IMR-90 (cell line): Measurements from ENCODE around the gene GDPD5. TPM values are rescaled to one million over a fixed set of nuclear protein-coding genes. Genes with fewer than 3 reads are reported as not detected.

ENCODE experiments used
- ATAC-seq: fragments of 200-7000 bp; cut with Tn5 transposase; 2 replicates; pipeline ENCODE4 v1.9.1; 2020; ENCODE audit warnings: low read depth, mild to moderate bottlenecking, moderate library complexity
- BruUV-seq: library from RNA; stranded (reverse); fragments of 400-500 nt; replicated peaks from 2 replicates; lab custom pipeline; 2021; lab: Mats Ljungman, UMichigan
- CTCF ChIA-PET: fragments of 300-600 bp; formaldehyde crosslinking; extraction: SDS; loops from one replicate; lab custom pipeline; 2021; ENCODE audit warnings: antibody characterized with exemption; lab: Yijun Ruan, JAX
- POLR2A ChIA-PET: fragments of 300-600 bp; sonication (Branson Sonifier 250); formaldehyde crosslinking; loops from one replicate; lab custom pipeline; 2022; ENCODE audit warnings: antibody characterized with exemption; ENCODE audit not compliant: unreplicated experiment; lab: Charles Lee
- DNase-seq: peaks from one replicate; pipeline ENCODE4 v3.0.0; 2013
- H2AFZ ChIP-seq: replicated peaks from 2 replicates; pipeline ENCODE3; 2013; ENCODE audit warnings: low read length, mild to moderate bottlenecking; ENCODE audit not compliant: poor library complexity
- H2AK5ac ChIP-seq: 2 replicates; pipeline ENCODE4 v1.6.1; 2013; ENCODE audit warnings: low read depth, low read length, inconsistent platforms
- H2AK9ac ChIP-seq: replicated peaks from 2 replicates; pipeline ENCODE3; 2013; ENCODE audit warnings: mild to moderate bottlenecking, low read depth, low read length, moderate library complexity; ENCODE audit not compliant: poor library complexity
- H2BK120ac ChIP-seq: 2 replicates; pipeline ENCODE4 v1.6.1; 2013; ENCODE audit warnings: low read depth, low read length, inconsistent platforms
- H2BK15ac ChIP-seq: 3 replicates; pipeline ENCODE4 v1.6.1; 2013; ENCODE audit warnings: low read depth, low read length, inconsistent platforms
- H2BK20ac ChIP-seq: 2 replicates; pipeline ENCODE4 v1.6.1; 2013; ENCODE audit warnings: low read depth, mild to moderate bottlenecking, inconsistent platforms, low read length, moderate library complexity
- H2BK5ac ChIP-seq: 2 replicates; pipeline ENCODE4 v1.6.1; 2013; ENCODE audit warnings: mild to moderate bottlenecking, low read depth, low read length, inconsistent platforms; ENCODE audit not compliant: poor library complexity, severe bottlenecking
- H3K14ac ChIP-seq: replicated peaks from 2 replicates; pipeline ENCODE4 v1.6.1; 2013; ENCODE audit warnings: low read depth, low read length, inconsistent platforms
- H3K18ac ChIP-seq: 2 replicates; pipeline ENCODE4 v1.6.1; 2013; ENCODE audit warnings: low read depth, low read length, control low read depth
- H3K23ac ChIP-seq: 2 replicates; pipeline ENCODE4 v1.6.1; 2013; ENCODE audit warnings: low read depth, low read length, inconsistent platforms
- H3K27ac ChIP-seq: 2 replicates; pipeline ENCODE4 v1.5.1; 2013; ENCODE audit warnings: mild to moderate bottlenecking, control low read depth, low read length; ENCODE audit not compliant: insufficient read depth
- H3K27me3 ChIP-seq: 2 replicates; pipeline ENCODE4 v1.6.1; 2013; ENCODE audit warnings: low read length; ENCODE audit not compliant: control insufficient read depth, insufficient read depth
- H3K36me3 ChIP-seq: 2 replicates; pipeline ENCODE4 v1.6.1; 2013; ENCODE audit warnings: low read length, mixed read lengths; ENCODE audit not compliant: control insufficient read depth, insufficient read depth
- H3K4ac ChIP-seq: 2 replicates; pipeline ENCODE4 v1.6.1; 2013; ENCODE audit warnings: low read depth, low read length, inconsistent platforms
- H3K4me1 ChIP-seq: 2 replicates; pipeline ENCODE4 v1.6.1; 2013; ENCODE audit warnings: low read length, mixed read lengths; ENCODE audit not compliant: control insufficient read depth, insufficient read depth
- H3K4me2 ChIP-seq: 2 replicates; pipeline ENCODE4 v1.6.1; 2013; ENCODE audit warnings: low read depth, mild to moderate bottlenecking, control low read depth, low read length, moderate library complexity
- H3K4me3 ChIP-seq: 2 replicates; pipeline ENCODE4 v1.5.1; 2013; ENCODE audit warnings: low read depth, mild to moderate bottlenecking, control low read depth, low read length, moderate library complexity; ENCODE audit not compliant: insufficient read depth
- H3K56ac ChIP-seq: 2 replicates; pipeline ENCODE4 v1.6.1; 2013; ENCODE audit warnings: low read length, inconsistent platforms; ENCODE audit not compliant: insufficient read depth; ENCODE audit errors: extremely low read depth
- H3K79me1 ChIP-seq, 2 experiments: 2 replicates each; pipeline ENCODE4 v1.6.1; 2013; ENCODE audit warnings: low read length in 2 of 2, inconsistent platforms in 1 of 2, low read depth in 1 of 2
- H3K9ac ChIP-seq: 2 replicates; pipeline ENCODE4 v1.6.1; 2013; ENCODE audit warnings: low read depth, low read length, control low read depth
- H3K9me1 ChIP-seq: 2 replicates; pipeline ENCODE4 v1.6.1; 2013; ENCODE audit warnings: low read length, inconsistent platforms; ENCODE audit not compliant: insufficient read depth
- H3K9me3 ChIP-seq: 2 replicates; pipeline ENCODE4 v1.6.1; 2013; ENCODE audit warnings: low read length; ENCODE audit not compliant: control insufficient read depth, insufficient read depth
- H4K20me1 ChIP-seq: 2 replicates; pipeline ENCODE4 v1.6.1; 2013; ENCODE audit warnings: low read length, inconsistent platforms; ENCODE audit not compliant: insufficient read depth
- H4K5ac ChIP-seq: 2 replicates; pipeline ENCODE4 v1.6.1; 2013; ENCODE audit warnings: mild to moderate bottlenecking, low read depth, low read length, control low read depth
- H4K8ac ChIP-seq, 2 experiments: 2 replicates each; pipeline ENCODE4 v1.6.1; 2013; ENCODE audit warnings: low read depth in 2 of 2, low read length in 2 of 2, control low read depth in 1 of 2, inconsistent platforms in 1 of 2
- H4K91ac ChIP-seq: 2 replicates; pipeline ENCODE4 v1.6.1; 2013; ENCODE audit warnings: low read depth, low read length, inconsistent platforms; ENCODE audit not compliant: insufficient read depth
- BHLHE40 ChIP-seq: fragments of 150-350 bp; IDR thresholded peaks from 2 replicates; pipeline ENCODE4 v1.6.1; 2016; ENCODE audit warnings: mild to moderate bottlenecking, low read depth, low read length
- MAFK ChIP-seq: IDR thresholded peaks from 2 replicates; pipeline ENCODE4 v1.6.1; 2012; ENCODE audit warnings: low read depth, low read length, improper control_type of control experiment
- MAZ ChIP-seq: IDR thresholded peaks from 2 replicates; pipeline ENCODE4 v1.6.1; 2012; ENCODE audit warnings: low read depth, mild to moderate bottlenecking, low read length, improper control_type of control experiment, moderate library complexity, borderline replicate concordance
- MXI1 ChIP-seq: IDR thresholded peaks from 2 replicates; pipeline ENCODE4 v1.6.1; 2012; ENCODE audit warnings: low read depth, mild to moderate bottlenecking, low read length, moderate library complexity, borderline replicate concordance
- NFE2L2 ChIP-seq: fragments of 150-350 bp; IDR thresholded peaks from 2 replicates; pipeline ENCODE4 v1.6.1; 2016; ENCODE audit warnings: low read depth, mild to moderate bottlenecking, low read length
- POLR2A ChIP-seq: IDR thresholded peaks from 2 replicates; pipeline ENCODE4 v1.6.1; 2012; ENCODE audit warnings: mild to moderate bottlenecking, low read depth, low read length
- RAD21 ChIP-seq: IDR thresholded peaks from 2 replicates; pipeline ENCODE4 v1.6.1; 2012; ENCODE audit warnings: low read length, improper control_type of control experiment
- RCOR1 ChIP-seq: IDR thresholded peaks from 2 replicates; pipeline ENCODE4 v1.6.1; 2012; ENCODE audit warnings: mild to moderate bottlenecking, low read length, improper control_type of control experiment; ENCODE audit not compliant: insufficient replicate concordance
- RFX5 ChIP-seq: IDR thresholded peaks from 2 replicates; pipeline ENCODE4 v1.8.0; 2012; ENCODE audit warnings: low read depth, mild to moderate bottlenecking, low read length, moderate library complexity
- SMC3 ChIP-seq: fragments of 150-350 bp; IDR thresholded peaks from 2 replicates; pipeline ENCODE4 v1.6.1; 2016; ENCODE audit warnings: low read depth, mild to moderate bottlenecking, antibody characterized with exemption, low read length, moderate library complexity
- WGBS, 2 experiments: methylation state at CpG; one replicate each; pipeline versions ENCODE4 v1.1.5 to v1.1.7; 2013; ENCODE audit warnings: missing lambda C conversion rate in 2 of 2; ENCODE audit not compliant: insufficient read length in 1 of 2; ENCODE audit errors: extremely low coverage in 2 of 2; 5-methylcytosine and 5-hydroxymethylcytosine counted together
- dilution Hi-C: fragments of 300-500 bp; cut with HindIII; formaldehyde crosslinking; loops from one replicate; pipeline ENCODE4 v1.14.3; 2018; ENCODE audit warnings: low sequenced_read_pairs; ENCODE audit not compliant: unreplicated experiment
- in situ Hi-C: fragments of 300-500 bp; cut with MboI; formaldehyde crosslinking; loops from 3 replicates; pipeline ENCODE4 v1.14.3; 2019; ENCODE audit warnings: low sequenced_read_pairs, inconsistent platforms, mixed read lengths
- intact Hi-C: fragments of 100-400 bp; cut with micrococcal nuclease; formaldehyde crosslinking; loops from 2 replicates; pipeline ENCODE4 v1.10.0; 2022
- polyA plus RNA-seq, 3 experiments: library from polyadenylated mRNA; depleted of rRNA; stranded (reverse); fragments of >200 nt; gene quantifications; 2 replicates each; pipeline ENCODE4 v1.2.3, GENCODE V29; 2012; ENCODE audit warnings: low replicate concordance in 1 of 3
- total RNA-seq: library from RNA; depleted of rRNA; stranded (reverse); fragments of >200 nt; gene quantifications from 2 replicates; pipeline ENCODE4 v1.2.3, GENCODE V29; 2012
- TF ChIP-seq, protein P1 (sequence below): fragments of 150-350 bp; IDR thresholded peaks from 2 replicates; pipeline ENCODE4 v1.6.1; 2017; ENCODE audit warnings: mild to moderate bottlenecking, antibody characterized with exemption, low read length, low read depth
- TF ChIP-seq, protein P2 (sequence below): conservative IDR thresholded peaks from 2 replicates; pipeline ENCODE4 v1.5.1; 2012; ENCODE audit warnings: mild to moderate bottlenecking, low read depth, low read length, improper control_type of control experiment
- TF ChIP-seq, protein P3 (sequence below): fragments of 150-350 bp; IDR thresholded peaks from 2 replicates; pipeline ENCODE4 v1.6.1; 2016; ENCODE audit warnings: low read depth, mild to moderate bottlenecking, low read length, moderate library complexity, borderline replicate concordance

Gene GDPD5
- total and polyA plus RNA-seq, 2 of the 4 experiments (the other 2 are of a cell fraction) = 2.0 to 7.9 TPM

DNA sequence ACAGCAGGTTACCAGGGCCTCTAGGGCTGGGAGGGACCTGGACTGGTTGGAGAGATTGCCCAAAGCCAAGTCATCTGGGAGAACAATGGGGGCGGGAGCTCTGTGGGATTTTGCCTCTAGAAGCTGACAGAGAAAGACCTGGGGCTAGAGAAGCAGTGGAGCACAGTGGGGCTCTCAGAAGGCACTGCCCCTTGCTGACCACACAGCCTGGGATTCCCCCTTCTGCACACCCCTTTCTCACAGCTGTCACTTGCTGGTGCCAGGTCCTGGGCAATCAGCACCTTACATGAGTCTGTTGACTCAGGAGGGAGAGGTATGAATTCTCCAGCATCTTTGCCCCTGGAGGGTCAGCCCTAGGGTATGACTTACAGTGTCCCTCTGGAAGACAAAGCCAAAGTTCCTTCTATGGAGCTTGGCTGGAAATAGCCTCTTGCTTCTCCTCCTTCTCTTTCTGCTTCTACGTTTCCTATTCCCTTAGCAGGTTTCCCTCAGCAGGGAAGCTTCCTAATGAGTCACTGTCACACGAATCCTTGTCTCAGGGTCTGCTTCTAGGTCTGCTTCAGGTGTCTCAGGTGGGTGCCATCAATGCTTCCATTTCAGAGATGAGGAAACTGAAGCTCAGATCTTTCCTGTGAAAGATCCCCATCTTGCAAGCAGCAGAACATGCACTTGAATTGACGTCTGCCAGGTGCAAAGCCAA lies 27.0 kb downstream of the GDPD5 start:
- Histone ChIP-seq H3K14ac (peak overlapping the region; percentile 60), H2AK9ac (peak overlapping the region; percentile 77), H4K20me1 (no peaks in the 10 kb centered on the region), H3K9me1 (peaks cover 31% of the 10 kb centered on the region), H3K79me1 (peaks cover 0 to 16% of the 10 kb centered on the region in 2 experiments; a peak in 1 of 4 replicates), H3K18ac (peak overlapping the region; percentile 56), H3K27ac (peak overlapping the region; percentile 66; the same call in 1 of the 2 replicates), H2BK15ac (peak overlapping the region; percentile 86; the same call in 2 of the 3 replicates), H3K4me1 (peaks cover 27% of the 10 kb centered on the region), H3K9ac (no peak overlapping the region), H4K5ac (peak overlapping the region; percentile 57), H2BK120ac (peak overlapping the region; percentile 96), H2AK5ac (peak overlapping the region; percentile 98), H3K56ac (peak overlapping the region; percentile 14; the same call in 1 of the 2 replicates), H2BK20ac (peak overlapping the region; percentile 96), H3K23ac (peak overlapping the region; percentile 81), H3K9me3 (no peaks in the 10 kb centered on the region), H3K27me3 (no peaks in the 10 kb centered on the region), H3K4me2 (peak overlapping the region; percentile 21; the same call in 1 of the 2 replicates), H3K4me3 (no peak overlapping the region), H3K36me3 (no peaks in the 10 kb centered on the region), H2BK5ac (peak overlapping the region; percentile 29), H2AFZ (peak overlapping the region; percentile 35), H4K8ac (peak overlapping the region; percentile 36 to 54; a peak in 2 of 4 replicates), H4K91ac (peak overlapping the region; percentile 94), H3K4ac (peak overlapping the region; percentile 88)
- 72% methylated on average over 2 of the region's 4 CpGs; no CpG with 5 or more reads in 1 of the 2 experiments for whole genome bisulfite sequencing, 2 experiments
- BruUV-seq = no TSS peak
- dilution Hi-C loops = no loop called here
- in situ Hi-C loops = no loop called here
- ChIA-PET POLR2A (no interaction called here), CTCF (interaction anchor here (0.6 to 1.1 kb wide), 3 partner anchors 20 to 161 kb away, joined by 3 to 5 read pairs (median 3); no protein-coding TSS in a partner anchor)
- intact Hi-C loops = loop anchor here (5.0 kb wide), 1 partner anchor 46 kb away; no protein-coding TSS in a partner anchor
- peak; percentile 30 for DNase-seq
- TF ChIP-seq MXI1 (no peak), NFE2L2 (no peak), POLR2A (no peak), MAFK (no peak), RAD21 (no peak), MAZ (no peak), RFX5 (no peak), RCOR1 (no peak), SMC3 (no peak), BHLHE40 (no peak)
- TF ChIP-seq, protein P1, sequence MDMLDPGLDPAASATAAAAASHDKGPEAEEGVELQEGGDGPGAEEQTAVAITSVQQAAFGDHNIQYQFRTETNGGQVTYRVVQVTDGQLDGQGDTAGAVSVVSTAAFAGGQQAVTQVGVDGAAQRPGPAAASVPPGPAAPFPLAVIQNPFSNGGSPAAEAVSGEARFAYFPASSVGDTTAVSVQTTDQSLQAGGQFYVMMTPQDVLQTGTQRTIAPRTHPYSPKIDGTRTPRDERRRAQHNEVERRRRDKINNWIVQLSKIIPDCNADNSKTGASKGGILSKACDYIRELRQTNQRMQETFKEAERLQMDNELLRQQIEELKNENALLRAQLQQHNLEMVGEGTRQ = no peak
- TF ChIP-seq, protein P2, sequence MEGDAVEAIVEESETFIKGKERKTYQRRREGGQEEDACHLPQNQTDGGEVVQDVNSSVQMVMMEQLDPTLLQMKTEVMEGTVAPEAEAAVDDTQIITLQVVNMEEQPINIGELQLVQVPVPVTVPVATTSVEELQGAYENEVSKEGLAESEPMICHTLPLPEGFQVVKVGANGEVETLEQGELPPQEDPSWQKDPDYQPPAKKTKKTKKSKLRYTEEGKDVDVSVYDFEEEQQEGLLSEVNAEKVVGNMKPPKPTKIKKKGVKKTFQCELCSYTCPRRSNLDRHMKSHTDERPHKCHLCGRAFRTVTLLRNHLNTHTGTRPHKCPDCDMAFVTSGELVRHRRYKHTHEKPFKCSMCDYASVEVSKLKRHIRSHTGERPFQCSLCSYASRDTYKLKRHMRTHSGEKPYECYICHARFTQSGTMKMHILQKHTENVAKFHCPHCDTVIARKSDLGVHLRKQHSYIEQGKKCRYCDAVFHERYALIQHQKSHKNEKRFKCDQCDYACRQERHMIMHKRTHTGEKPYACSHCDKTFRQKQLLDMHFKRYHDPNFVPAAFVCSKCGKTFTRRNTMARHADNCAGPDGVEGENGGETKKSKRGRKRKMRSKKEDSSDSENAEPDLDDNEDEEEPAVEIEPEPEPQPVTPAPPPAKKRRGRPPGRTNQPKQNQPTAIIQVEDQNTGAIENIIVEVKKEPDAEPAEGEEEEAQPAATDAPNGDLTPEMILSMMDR = no peak
- TF ChIP-seq, protein P3, sequence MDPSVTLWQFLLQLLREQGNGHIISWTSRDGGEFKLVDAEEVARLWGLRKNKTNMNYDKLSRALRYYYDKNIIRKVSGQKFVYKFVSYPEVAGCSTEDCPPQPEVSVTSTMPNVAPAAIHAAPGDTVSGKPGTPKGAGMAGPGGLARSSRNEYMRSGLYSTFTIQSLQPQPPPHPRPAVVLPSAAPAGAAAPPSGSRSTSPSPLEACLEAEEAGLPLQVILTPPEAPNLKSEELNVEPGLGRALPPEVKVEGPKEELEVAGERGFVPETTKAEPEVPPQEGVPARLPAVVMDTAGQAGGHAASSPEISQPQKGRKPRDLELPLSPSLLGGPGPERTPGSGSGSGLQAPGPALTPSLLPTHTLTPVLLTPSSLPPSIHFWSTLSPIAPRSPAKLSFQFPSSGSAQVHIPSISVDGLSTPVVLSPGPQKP = no peak
- peak; percentile 8 for ATAC-seq
